ENCODE results near the gene USP17L12. TPM values are rescaled to one million over a fixed set of nuclear protein-coding genes. Genes with fewer than 3 reads are reported as not detected.
"Not testable (repeated sequence)": the region's sequence is repeated elsewhere in the genome, so short reads cannot be mapped to it uniquely, and the experiment has no call there.

Gene USP17L12, protein sequence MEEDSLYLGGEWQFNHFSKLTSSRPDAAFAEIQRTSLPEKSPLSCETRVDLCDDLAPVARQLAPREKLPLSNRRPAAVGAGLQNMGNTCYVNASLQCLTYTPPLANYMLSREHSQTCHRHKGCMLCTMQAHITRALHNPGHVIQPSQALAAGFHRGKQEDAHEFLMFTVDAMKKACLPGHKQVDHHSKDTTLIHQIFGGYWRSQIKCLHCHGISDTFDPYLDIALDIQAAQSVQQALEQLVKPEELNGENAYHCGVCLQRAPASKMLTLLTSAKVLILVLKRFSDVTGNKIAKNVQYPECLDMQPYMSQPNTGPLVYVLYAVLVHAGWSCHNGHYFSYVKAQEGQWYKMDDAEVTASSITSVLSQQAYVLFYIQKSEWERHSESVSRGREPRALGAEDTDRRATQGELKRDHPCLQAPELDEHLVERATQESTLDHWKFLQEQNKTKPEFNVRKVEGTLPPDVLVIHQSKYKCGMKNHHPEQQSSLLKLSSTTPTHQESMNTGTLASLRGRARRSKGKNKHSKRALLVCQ
- not detected for polyA plus RNA-seq

DNA sequence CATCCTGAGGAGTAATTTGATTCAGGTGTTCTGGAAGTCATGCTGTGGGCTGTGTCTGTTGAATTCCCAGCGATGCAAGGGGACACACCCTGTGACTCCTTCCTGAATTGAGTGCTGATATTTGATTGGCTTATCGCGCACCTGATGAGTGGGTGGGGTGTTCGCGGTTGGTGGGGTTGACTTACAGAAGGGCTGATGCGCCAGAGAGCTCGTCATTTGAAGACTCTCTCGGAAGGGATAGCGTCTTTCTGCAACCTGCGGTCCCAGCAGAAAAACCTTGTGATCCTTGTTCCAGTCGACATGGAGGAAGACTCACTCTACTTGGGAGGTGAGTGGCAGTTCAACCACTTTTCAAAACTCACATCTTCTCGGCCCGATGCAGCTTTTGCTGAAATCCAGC lies at the start of gene USP17L12:
USP17L12 (plus strand) TSS at position 301 of the 400 bp plus-strand sequence; CDS start at position 301, 0 bp downstream.
- WGBS, 2 donors = no CpG with 5 or more reads among the region's 13 CpGs
- not testable (repeated sequence) for H3K4me3 ChIP-seq (ENCODE audit: low read depth in 1 of 2, low read length in 2 of 2); H3K9me3 ChIP-seq (ENCODE audit: control insufficient read depth in 2 of 2, insufficient read depth in 1 of 2, low read depth in 1 of 2, low read length in 1 of 2); H3K27me3 ChIP-seq (ENCODE audit: control insufficient read depth in 1 of 2, insufficient read depth in 2 of 2, low read length in 2 of 2); H3K27ac ChIP-seq (ENCODE audit: low read depth in 2 of 2, low read length in 1 of 2); H3K36me3 ChIP-seq (ENCODE audit: control insufficient read depth in 2 of 2, insufficient read depth in 2 of 2, low read length in 1 of 2); H3K4me1 ChIP-seq (ENCODE audit: control insufficient read depth in 2 of 2, insufficient read depth in 2 of 2, low read length in 1 of 2)

DNA sequence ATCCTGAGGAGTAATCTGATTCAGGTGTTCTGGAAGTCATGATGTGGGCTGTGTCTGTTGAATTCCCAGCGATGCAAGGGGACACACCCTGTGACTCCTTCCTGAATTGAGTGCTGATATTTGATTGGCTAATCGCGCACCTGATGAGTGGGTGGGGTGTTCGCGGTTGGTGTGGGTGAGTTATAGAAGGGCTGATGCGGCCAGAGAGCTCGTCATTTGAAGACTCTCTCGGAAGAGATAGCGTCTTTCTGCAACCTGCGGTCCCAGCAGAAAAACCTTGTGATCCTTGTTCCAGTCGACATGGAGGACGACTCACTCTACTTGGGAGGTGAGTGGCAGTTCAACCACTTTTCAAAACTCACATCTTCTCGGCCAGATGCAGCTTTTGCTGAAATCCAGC lies 9.6 kb upstream of the USP17L12 start, which contains the start of gene USP17L10:
USP17L10 (plus strand) TSS at position 301 of the 400 bp plus-strand sequence; CDS start at position 301, 0 bp downstream.
- not testable (repeated sequence) for H3K4me1 ChIP-seq (ENCODE audit: control insufficient read depth in 2 of 2, insufficient read depth in 2 of 2, low read length in 1 of 2); H3K27ac ChIP-seq (ENCODE audit: low read depth in 2 of 2, low read length in 1 of 2); H3K27me3 ChIP-seq (ENCODE audit: control insufficient read depth in 1 of 2, insufficient read depth in 2 of 2, low read length in 2 of 2); H3K9me3 ChIP-seq (ENCODE audit: control insufficient read depth in 2 of 2, insufficient read depth in 1 of 2, low read depth in 1 of 2, low read length in 1 of 2); H3K36me3 ChIP-seq (ENCODE audit: control insufficient read depth in 2 of 2, insufficient read depth in 2 of 2, low read length in 1 of 2); H3K4me3 ChIP-seq (ENCODE audit: low read depth in 1 of 2, low read length in 2 of 2)
- 91% methylated on average over 12 of the region's 13 CpGs; no CpG with 5 or more reads in 1 of the 2 donors for WGBS, 2 donors

DNA sequence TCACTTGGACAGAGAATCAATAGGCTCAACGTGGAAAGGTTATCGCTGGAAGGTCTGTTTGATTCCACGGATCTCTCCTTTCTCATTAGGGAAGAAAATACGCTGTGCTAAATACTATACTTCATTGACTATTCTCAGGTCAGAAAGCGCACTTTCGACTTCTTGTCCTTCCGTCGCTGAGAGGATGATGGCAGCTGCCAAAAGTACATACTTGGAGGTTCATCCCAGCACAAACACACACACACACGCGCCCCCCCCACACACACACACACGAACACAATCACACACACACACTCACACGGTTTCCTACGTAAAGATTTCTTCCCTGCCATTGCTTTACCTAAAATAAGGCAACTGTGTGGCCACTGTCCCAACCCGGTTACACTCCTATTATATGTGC lies 5.3 kb upstream of the USP17L12 start:
- not testable (repeated sequence) for H3K4me1 ChIP-seq (ENCODE audit: control insufficient read depth in 2 of 2, insufficient read depth in 2 of 2, low read length in 1 of 2); H3K4me3 ChIP-seq (ENCODE audit: low read depth in 1 of 2, low read length in 2 of 2); H3K27ac ChIP-seq (ENCODE audit: low read depth in 2 of 2, low read length in 1 of 2); H3K27me3 ChIP-seq (ENCODE audit: control insufficient read depth in 1 of 2, insufficient read depth in 2 of 2, low read length in 2 of 2); H3K9me3 ChIP-seq (ENCODE audit: control insufficient read depth in 2 of 2, insufficient read depth in 1 of 2, low read depth in 1 of 2, low read length in 1 of 2); H3K36me3 ChIP-seq (ENCODE audit: control insufficient read depth in 2 of 2, insufficient read depth in 2 of 2, low read length in 1 of 2)
- WGBS, 2 donors = 72 to 82% methylated on average over 11 of the region's 14 CpGs

DNA sequence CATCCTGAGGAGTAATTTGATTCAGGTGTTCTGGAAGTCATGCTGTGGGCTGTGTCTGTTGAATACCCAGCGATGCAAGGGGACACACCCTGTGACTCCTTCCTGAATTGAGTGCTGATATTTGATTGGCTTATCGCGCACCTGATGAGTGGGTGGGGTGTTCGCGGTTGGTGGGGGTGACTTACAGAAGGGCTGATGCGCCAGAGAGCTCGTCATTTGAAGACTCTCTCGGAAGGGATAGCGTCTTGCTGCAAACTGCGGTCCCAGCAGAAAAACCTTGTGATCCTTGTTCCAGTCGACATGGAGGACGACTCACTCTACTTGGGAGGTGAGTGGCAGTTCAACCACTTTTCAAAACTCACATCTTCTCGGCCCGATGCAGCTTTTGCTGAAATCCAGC lies 4.8 kb upstream of the USP17L12 start, which contains the start of gene USP17L11:
USP17L11 (plus strand) TSS at position 301 of the 400 bp plus-strand sequence; CDS start at position 301, 0 bp downstream.
- H3K4me3 ChIP-seq (ENCODE audit: low read depth in 1 of 2, low read length in 2 of 2); H3K4me1 ChIP-seq (ENCODE audit: control insufficient read depth in 2 of 2, insufficient read depth in 2 of 2, low read length in 1 of 2); H3K27me3 ChIP-seq (ENCODE audit: control insufficient read depth in 1 of 2, insufficient read depth in 2 of 2, low read length in 2 of 2); H3K27ac ChIP-seq (ENCODE audit: low read depth in 2 of 2, low read length in 1 of 2); H3K9me3 ChIP-seq (ENCODE audit: control insufficient read depth in 2 of 2, insufficient read depth in 1 of 2, low read depth in 1 of 2, low read length in 1 of 2); H3K36me3 ChIP-seq (ENCODE audit: control insufficient read depth in 2 of 2, insufficient read depth in 2 of 2, low read length in 1 of 2): not testable (repeated sequence)
- WGBS, 2 donors = 93% methylated on average over 10 of the region's 14 CpGs; no CpG with 5 or more reads in 1 of the 2 donors

DNA sequence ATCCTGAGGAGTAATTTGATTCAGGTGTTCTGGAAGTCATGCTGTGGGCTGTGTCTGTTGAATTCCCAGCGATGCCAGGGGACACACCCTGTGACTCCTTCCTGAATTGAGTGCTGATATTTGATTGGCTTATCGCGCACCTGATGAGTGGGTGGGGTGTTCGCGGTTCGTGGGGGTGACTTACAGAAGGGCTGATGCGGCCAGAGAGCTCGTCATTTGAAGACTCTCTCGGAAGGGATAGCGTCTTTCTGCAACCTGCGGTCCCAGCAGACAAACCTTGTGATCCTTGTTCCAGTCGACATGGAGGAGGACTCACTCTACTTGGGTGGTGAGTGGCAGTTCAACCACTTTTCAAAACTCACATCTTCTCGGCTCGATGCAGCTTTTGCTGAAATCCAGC lies 4.6 kb downstream of the USP17L12 start, which contains the start of gene USP17L13:
USP17L13 (plus strand) TSS at position 301 of the 400 bp plus-strand sequence; CDS start at position 301, 0 bp downstream.
- H3K27ac ChIP-seq (ENCODE audit: low read depth in 2 of 2, low read length in 1 of 2); H3K4me3 ChIP-seq (ENCODE audit: low read depth in 1 of 2, low read length in 2 of 2); H3K9me3 ChIP-seq (ENCODE audit: control insufficient read depth in 2 of 2, insufficient read depth in 1 of 2, low read depth in 1 of 2, low read length in 1 of 2); H3K27me3 ChIP-seq (ENCODE audit: control insufficient read depth in 1 of 2, insufficient read depth in 2 of 2, low read length in 2 of 2); H3K4me1 ChIP-seq (ENCODE audit: control insufficient read depth in 2 of 2, insufficient read depth in 2 of 2, low read length in 1 of 2); H3K36me3 ChIP-seq (ENCODE audit: control insufficient read depth in 2 of 2, insufficient read depth in 2 of 2, low read length in 1 of 2): not testable (repeated sequence)
- WGBS, 2 donors = no CpG with 5 or more reads among the region's 14 CpGs

DNA sequence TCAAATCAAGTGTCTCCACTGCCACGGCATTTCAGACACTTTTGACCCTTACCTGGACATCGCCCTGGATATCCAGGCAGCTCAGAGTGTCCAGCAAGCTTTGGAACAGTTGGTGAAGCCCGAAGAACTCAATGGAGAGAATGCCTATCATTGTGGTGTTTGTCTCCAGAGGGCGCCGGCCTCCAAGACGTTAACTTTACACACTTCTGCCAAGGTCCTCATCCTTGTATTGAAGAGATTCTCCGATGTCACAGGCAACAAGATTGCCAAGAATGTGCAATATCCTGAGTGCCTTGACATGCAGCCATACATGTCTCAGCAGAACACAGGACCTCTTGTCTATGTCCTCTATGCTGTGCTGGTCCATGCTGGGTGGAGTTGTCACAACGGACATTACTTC lies 10.3 kb downstream of the USP17L12 start:
- not testable (repeated sequence) for H3K9me3 ChIP-seq (ENCODE audit: control insufficient read depth in 2 of 2, insufficient read depth in 1 of 2, low read depth in 1 of 2, low read length in 1 of 2); H3K4me1 ChIP-seq (ENCODE audit: control insufficient read depth in 2 of 2, insufficient read depth in 2 of 2, low read length in 1 of 2); H3K4me3 ChIP-seq (ENCODE audit: low read depth in 1 of 2, low read length in 2 of 2); H3K36me3 ChIP-seq (ENCODE audit: control insufficient read depth in 2 of 2, insufficient read depth in 2 of 2, low read length in 1 of 2); H3K27ac ChIP-seq (ENCODE audit: low read depth in 2 of 2, low read length in 1 of 2); H3K27me3 ChIP-seq (ENCODE audit: control insufficient read depth in 1 of 2, insufficient read depth in 2 of 2, low read length in 2 of 2)
- WGBS, 2 donors = 89 to 90% methylated on average over 4 to 6 of the region's 8 CpGs

DNA sequence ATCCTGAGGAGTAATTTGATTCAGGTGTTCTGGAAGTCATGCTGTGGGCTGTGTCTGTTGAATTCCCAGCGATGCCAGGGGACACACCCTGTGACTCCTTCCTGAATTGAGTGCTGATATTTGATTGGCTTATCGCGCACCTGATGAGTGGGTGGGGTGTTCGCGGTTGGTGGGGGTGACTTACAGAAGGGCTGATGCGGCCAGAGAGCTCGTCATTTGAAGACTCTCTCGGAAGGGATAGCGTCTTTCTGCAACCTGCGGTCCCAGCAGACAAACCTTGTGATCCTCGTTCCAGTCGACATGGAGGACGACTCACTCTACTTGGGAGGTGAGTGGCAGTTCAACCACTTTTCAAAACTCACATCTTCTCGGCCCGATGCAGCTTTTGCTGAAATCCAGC lies 14.1 kb downstream of the USP17L12 start, which contains the start of gene USP17L15:
USP17L15 (plus strand) TSS at position 301 of the 400 bp plus-strand sequence; CDS start at position 301, 0 bp downstream.
- WGBS, 2 donors = no CpG with 5 or more reads among the region's 15 CpGs
- H3K27me3 ChIP-seq (ENCODE audit: control insufficient read depth in 1 of 2, insufficient read depth in 2 of 2, low read length in 2 of 2); H3K9me3 ChIP-seq (ENCODE audit: control insufficient read depth in 2 of 2, insufficient read depth in 1 of 2, low read depth in 1 of 2, low read length in 1 of 2); H3K27ac ChIP-seq (ENCODE audit: low read depth in 2 of 2, low read length in 1 of 2); H3K4me1 ChIP-seq (ENCODE audit: control insufficient read depth in 2 of 2, insufficient read depth in 2 of 2, low read length in 1 of 2); H3K36me3 ChIP-seq (ENCODE audit: control insufficient read depth in 2 of 2, insufficient read depth in 2 of 2, low read length in 1 of 2); H3K4me3 ChIP-seq (ENCODE audit: low read depth in 1 of 2, low read length in 2 of 2): not testable (repeated sequence)

DNA sequence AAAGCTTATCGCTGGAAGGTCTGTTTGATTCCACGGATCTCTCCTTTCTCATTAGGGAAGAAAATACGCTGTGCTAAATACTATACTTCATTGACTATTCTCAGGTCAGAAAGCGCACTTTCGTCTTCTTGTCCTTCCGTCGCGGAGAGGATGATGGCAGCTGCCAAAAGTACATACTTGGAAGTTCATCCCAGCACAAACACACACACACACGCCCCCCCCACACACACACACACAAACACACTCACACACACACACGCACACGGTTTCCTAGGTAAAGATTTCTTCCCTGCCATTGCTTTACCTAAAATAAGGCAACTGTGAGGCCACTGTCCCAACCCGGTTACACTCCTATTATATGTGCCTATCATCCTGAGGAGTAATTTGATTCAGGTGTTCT lies 18.5 kb downstream of the USP17L12 start:
- H3K4me3 ChIP-seq (ENCODE audit: low read depth in 1 of 2, low read length in 2 of 2); H3K27me3 ChIP-seq (ENCODE audit: control insufficient read depth in 1 of 2, insufficient read depth in 2 of 2, low read length in 2 of 2); H3K4me1 ChIP-seq (ENCODE audit: control insufficient read depth in 2 of 2, insufficient read depth in 2 of 2, low read length in 1 of 2); H3K9me3 ChIP-seq (ENCODE audit: control insufficient read depth in 2 of 2, insufficient read depth in 1 of 2, low read depth in 1 of 2, low read length in 1 of 2); H3K36me3 ChIP-seq (ENCODE audit: control insufficient read depth in 2 of 2, insufficient read depth in 2 of 2, low read length in 1 of 2); H3K27ac ChIP-seq (ENCODE audit: low read depth in 2 of 2, low read length in 1 of 2): not testable (repeated sequence)
- 75 to 86% methylated on average over 8 to 11 of the region's 12 CpGs for WGBS, 2 donors

DNA sequence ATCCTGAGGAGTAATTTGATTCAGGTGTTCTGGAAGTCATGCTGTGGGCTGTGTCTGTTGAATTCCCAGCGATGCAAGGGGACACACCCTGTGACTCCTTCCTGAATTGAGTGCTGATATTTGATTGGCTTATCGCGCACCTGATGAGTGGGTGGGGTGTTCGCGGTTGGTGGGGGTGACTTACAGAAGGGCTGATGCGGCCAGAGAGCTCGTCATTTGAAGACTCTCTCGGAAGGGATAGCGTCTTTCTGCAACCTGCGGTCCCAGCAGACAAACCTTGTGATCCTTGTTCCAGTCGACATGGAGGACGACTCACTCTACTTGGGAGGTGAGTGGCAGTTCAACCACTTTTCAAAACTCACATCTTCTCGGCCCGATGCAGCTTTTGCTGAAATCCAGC lies 23.6 kb downstream of the USP17L12 start, which contains the start of gene USP17L17:
USP17L17 (plus strand) TSS at position 301 of the 400 bp plus-strand sequence; CDS start at position 301, 0 bp downstream.
- not testable (repeated sequence) for H3K9me3 ChIP-seq (ENCODE audit: control insufficient read depth in 2 of 2, insufficient read depth in 1 of 2, low read depth in 1 of 2, low read length in 1 of 2); H3K4me1 ChIP-seq (ENCODE audit: control insufficient read depth in 2 of 2, insufficient read depth in 2 of 2, low read length in 1 of 2); H3K36me3 ChIP-seq (ENCODE audit: control insufficient read depth in 2 of 2, insufficient read depth in 2 of 2, low read length in 1 of 2); H3K27ac ChIP-seq (ENCODE audit: low read depth in 2 of 2, low read length in 1 of 2); H3K27me3 ChIP-seq (ENCODE audit: control insufficient read depth in 1 of 2, insufficient read depth in 2 of 2, low read length in 2 of 2); H3K4me3 ChIP-seq (ENCODE audit: low read depth in 1 of 2, low read length in 2 of 2)
- WGBS, 2 donors = 90 to 92% methylated on average over 5 of the region's 14 CpGs

Data from esophagus (tissue), 2 donors.